NCI-H2081 treated with DMSO at 0.1 percent for 48 hours (cell line): ENCODE measurements around the gene GAD1.

Experiments
- DNase-seq: peaks from one replicate; lab custom pipeline; 2025; lab: John Stamatoyannopoulos, UW

GAD1 gene

GRCh38 chr2:170846314-170846713 lies 29.6 kb downstream of the GAD1 start:
- DNase-seq: no peak

- no peak for DNase-seq
Measured at GRCh38 chr2:170847716-170848115, 31.0 kb downstream of the GAD1 start.

- no peak for DNase-seq
Measured at GRCh38 chr2:170848587-170848986, 31.9 kb downstream of the GAD1 start.

GRCh38 chr2:170850251-170850650 lies 33.6 kb downstream of the GAD1 start:
- DNase-seq: no peak

- no peak for DNase-seq
Measured at GRCh38 chr2:170851635-170852034, 34.9 kb downstream of the GAD1 start.

- DNase-seq: no peak
Measured at GRCh38 chr2:170856066-170856465, 39.4 kb downstream of the GAD1 start.

- no peak for DNase-seq
Measured at GRCh38 chr2:170862286-170862902, 45.7 kb downstream of the GAD1 start.

- no peak for DNase-seq
Measured at GRCh38 chr2:170863087-170863486, 46.4 kb downstream of the GAD1 start.

GRCh38 chr2:170869036-170869435 lies 52.3 kb downstream of the GAD1 start:
- DNase-seq: no peak

GRCh38 chr2:170869461-170869860 lies 52.8 kb downstream of the GAD1 start:
- no peak for DNase-seq

GRCh38 chr2:170873035-170873692 lies 56.5 kb downstream of the GAD1 start:
- no peak for DNase-seq

GRCh38 chr2:170878066-170878465 lies 61.4 kb downstream of the GAD1 start:
- DNase-seq: no peak

- DNase-seq: no peak
Measured at GRCh38 chr2:170878505-170878904, 61.8 kb downstream of the GAD1 start.

GRCh38 chr2:170881840-170882239 lies 65.2 kb downstream of the GAD1 start:
- no peak for DNase-seq

- DNase-seq: no peak
Measured at GRCh38 chr2:170882758-170883157, 66.1 kb downstream of the GAD1 start.

GRCh38 chr2:170883683-170884082 lies 67.0 kb downstream of the GAD1 start:
- DNase-seq: no peak

GRCh38 chr2:170885130-170885791 lies 68.6 kb downstream of the GAD1 start:
- DNase-seq: no peak

GRCh38 chr2:170886386-170886785 lies 69.7 kb downstream of the GAD1 start:
- no peak for DNase-seq

GRCh38 chr2:170887496-170887895 lies 70.8 kb downstream of the GAD1 start:
- DNase-seq: no peak

GRCh38 chr2:170887896-170888295 lies 71.2 kb downstream of the GAD1 start:
- DNase-seq: no peak

- DNase-seq: no peak
Measured at GRCh38 chr2:170891893-170892292, 75.2 kb downstream of the GAD1 start.

GRCh38 chr2:170892391-170892951 lies 75.8 kb downstream of the GAD1 start:
- DNase-seq: no peak
